ENCODE measurements around the gene PEX11A. TPM values are rescaled to one million over a fixed set of nuclear protein-coding genes. Genes with fewer than 3 reads are reported as not detected.

PEX11A gene
- polyA plus RNA-seq, 1 experiment: 7.5 TPM

- ChIA-PET POLR2A (no interaction called here), CTCF (interaction anchor here (1.0 kb wide), 1 partner anchor 9 kb away, joined by 5 read pairs; no protein-coding TSS in a partner anchor)
- Histone ChIP-seq H3K27ac (ENCODE audit: low read depth, low read length) (no peak overlapping the region), H3K9me3 (ENCODE audit: control insufficient read depth, insufficient read depth, low read length) (no peaks in the 10 kb centered on the region), H3K27me3 (ENCODE audit: control insufficient read depth, insufficient read depth, low read length) (peaks cover 54% of the 10 kb centered on the region), H3K4me3 (ENCODE audit: low read depth, low read length) (no peak overlapping the region)
- no peak for TF ChIP-seq CTCF (IDR thresholded peaks at IDR 0.05; ENCODE audit: low read depth, low read length)
- no peak for DNase-seq (ENCODE audit: low read depth, low spot score)
These were observed 40.7 kb upstream of the PEX11A start for GRCh38 chr15:89731275-89731674.

GRCh38 chr15:89728254-89728653 is 37.7 kb upstream of the PEX11A start:
- no peak overlapping the region for H3K27ac ChIP-seq (ENCODE audit: low read depth, low read length)
- CTCF ChIA-PET: interaction anchor here (1.2 to 2.1 kb wide), 3 partner anchors 12 to 160 kb away, joined by 4 to 11 read pairs (median 11); no protein-coding TSS in a partner anchor
- H3K27me3 ChIP-seq (ENCODE audit: control insufficient read depth, insufficient read depth, low read length): peaks cover 36% of the 10 kb centered on the region
- no peak for TF ChIP-seq CTCF (IDR thresholded peaks at IDR 0.05; ENCODE audit: low read depth, low read length)
- DNase-seq (ENCODE audit: low read depth, low spot score): no peak
- POLR2A ChIA-PET: no interaction called here
- no peak overlapping the region for H3K4me3 ChIP-seq (ENCODE audit: low read depth, low read length)
- no peaks in the 10 kb centered on the region for H3K9me3 ChIP-seq (ENCODE audit: control insufficient read depth, insufficient read depth, low read length)

- DNase-seq (ENCODE audit: low read depth, low spot score): no peak
- ChIA-PET CTCF (interaction anchor here (0.8 kb wide), 1 partner anchor 163 kb away, joined by 7 read pairs; no protein-coding TSS in a partner anchor), POLR2A (no interaction called here)
- H3K27ac ChIP-seq (ENCODE audit: low read depth, low read length): no peak overlapping the region
- no peak for TF ChIP-seq CTCF (IDR thresholded peaks at IDR 0.05; ENCODE audit: low read depth, low read length)
- no peak overlapping the region for H3K4me3 ChIP-seq (ENCODE audit: low read depth, low read length)
- H3K27me3 ChIP-seq (ENCODE audit: control insufficient read depth, insufficient read depth, low read length): peaks cover 32% of the 10 kb centered on the region
- no peaks in the 10 kb centered on the region for H3K9me3 ChIP-seq (ENCODE audit: control insufficient read depth, insufficient read depth, low read length)
These were observed 34.5 kb upstream of the PEX11A start for GRCh38 chr15:89725064-89725463.

- Histone ChIP-seq H3K4me3 (ENCODE audit: low read depth, low read length) (no peak overlapping the region), H3K9me3 (ENCODE audit: control insufficient read depth, insufficient read depth, low read length) (no peaks in the 10 kb centered on the region), H3K27ac (ENCODE audit: low read depth, low read length) (no peak overlapping the region), H3K27me3 (ENCODE audit: control insufficient read depth, insufficient read depth, low read length) (peaks cover 32% of the 10 kb centered on the region)
- ChIA-PET CTCF (interaction anchor here (0.8 kb wide), 1 partner anchor 163 kb away, joined by 7 read pairs; no protein-coding TSS in a partner anchor), POLR2A (no interaction called here)
- DNase-seq (ENCODE audit: low read depth, low spot score): no peak
- TF ChIP-seq CTCF (IDR thresholded peaks at IDR 0.05; ENCODE audit: low read depth, low read length): no peak
These were observed 34.1 kb upstream of the PEX11A start for GRCh38 chr15:89724621-89725020.

- CTCF ChIA-PET: interaction anchor here (0.6 to 1.2 kb wide), 2 partner anchors 15 to 195 kb away, joined by 3 read pairs; no protein-coding TSS in a partner anchor
- no peaks in the 10 kb centered on the region for H3K9me3 ChIP-seq (ENCODE audit: control insufficient read depth, insufficient read depth, low read length)
- POLR2A ChIA-PET: no interaction called here
- H3K27ac ChIP-seq (ENCODE audit: low read depth, low read length): no peak overlapping the region
- H3K27me3 ChIP-seq (ENCODE audit: control insufficient read depth, insufficient read depth, low read length): peaks cover 23% of the 10 kb centered on the region
- no peak for TF ChIP-seq CTCF (IDR thresholded peaks at IDR 0.05; ENCODE audit: low read depth, low read length)
- DNase-seq (ENCODE audit: low read depth, low spot score): no peak
- no peak overlapping the region for H3K4me3 ChIP-seq (ENCODE audit: low read depth, low read length)
These were observed 32.5 kb upstream of the PEX11A start for GRCh38 chr15:89723031-89723430.
